HepG2 (cell line): Measurements from ENCODE around the gene TMEM134. TPM values are rescaled to one million over a fixed set of nuclear protein-coding genes. Genes with fewer than 3 reads are reported as not detected.

Experiments
- ARID2 ChIP-seq: sonication (generic); formaldehyde crosslinking; IDR thresholded peaks from 2 replicates; pipeline ENCODE4 v1.8.1; 2022; ENCODE audit warnings: mild to moderate bottlenecking, missing genetic modification reagents, borderline replicate concordance
- ARNT2 ChIP-seq: sonication (generic); formaldehyde crosslinking; IDR thresholded peaks from 2 replicates; pipeline ENCODE4 v1.8.0; 2022; ENCODE audit warnings: mild to moderate bottlenecking, low read depth, missing genetic modification reagents, moderate library complexity
- FOXK1 ChIP-seq: sonication (generic); formaldehyde crosslinking; IDR thresholded peaks from 2 replicates; pipeline ENCODE4 v1.4.0; 2020; ENCODE audit warnings: low read depth, missing genetic modification reagents, borderline replicate concordance
- GABPB1 ChIP-seq: IDR thresholded peaks from 2 replicates; pipeline ENCODE4 v1.6.1; 2016; ENCODE audit warnings: mild to moderate bottlenecking, missing genetic modification reagents, moderate library complexity, missing compliant biosample characterization
- HOXA5 ChIP-seq: sonication (generic); formaldehyde crosslinking; IDR thresholded peaks from 2 replicates; pipeline ENCODE4 v1.4.0; 2020; ENCODE audit warnings: missing genetic modification reagents
- MEIS2 ChIP-seq: sonication (generic); formaldehyde crosslinking; IDR thresholded peaks from 2 replicates; pipeline ENCODE4 v1.9.0; 2021; ENCODE audit warnings: mild to moderate bottlenecking, missing genetic modification reagents
- MIXL1 ChIP-seq: IDR thresholded peaks from 2 replicates; pipeline ENCODE4 v1.6.1; 2016
- MYNN ChIP-seq: sonication (generic); formaldehyde crosslinking; IDR thresholded peaks from 2 replicates; pipeline ENCODE4 v1.4.0; 2020; ENCODE audit warnings: mild to moderate bottlenecking, low read depth, missing genetic modification reagents
- TAF1 ChIP-seq: sonication (generic); formaldehyde crosslinking; IDR thresholded peaks from 2 replicates; pipeline ENCODE4 v1.4.0; 2020; ENCODE audit warnings: missing genetic modification reagents
- TARDBP ChIP-seq: sonication (generic); formaldehyde crosslinking; IDR thresholded peaks from 2 replicates; pipeline ENCODE4 v1.8.0; 2022; ENCODE audit warnings: mild to moderate bottlenecking, missing genetic modification reagents
- TEAD3 ChIP-seq: optimal IDR thresholded peaks from 2 replicates; pipeline ENCODE3; 2016; ENCODE audit warnings: borderline replicate concordance
- U2AF2 ChIP-seq: fragments of 200-400 bp; formaldehyde crosslinking; IDR thresholded peaks from 2 replicates; pipeline ENCODE4 v1.6.1; 2017; ENCODE audit warnings: low read depth, mild to moderate bottlenecking, low read length
- ZFP37 ChIP-seq: sonication (generic); formaldehyde crosslinking; IDR thresholded peaks from 2 replicates; pipeline ENCODE4 v1.4.0; 2020; ENCODE audit warnings: missing genetic modification reagents, borderline replicate concordance
- ZFP62 ChIP-seq: sonication (generic); formaldehyde crosslinking; IDR thresholded peaks from 2 replicates; pipeline ENCODE4 v1.4.0; 2020; ENCODE audit warnings: missing genetic modification reagents
- ZFP90 ChIP-seq: sonication (generic); formaldehyde crosslinking; IDR thresholded peaks from 2 replicates; pipeline ENCODE4 v1.8.0; 2022; ENCODE audit warnings: missing genetic modification reagents, mild to moderate bottlenecking, inconsistent platforms, borderline replicate concordance
- ZNF256 ChIP-seq: sonication (generic); formaldehyde crosslinking; conservative IDR thresholded peaks from 2 replicates; pipeline ENCODE4 v1.4.0; 2020; ENCODE audit warnings: missing genetic modification reagents
- ZNF333 ChIP-seq: sonication (generic); formaldehyde crosslinking; IDR thresholded peaks from 2 replicates; pipeline ENCODE4 v1.4.0; 2020; ENCODE audit warnings: mild to moderate bottlenecking, missing genetic modification reagents, borderline replicate concordance
- polyA plus RNA-seq, 8 experiments: library from polyadenylated mRNA; depleted of rRNA in 3 of 8; stranded (reverse) in 7 of 8; unstranded in 1 of 8; fragments of >200 nt; fragmentation: Illumina TruSeq in 4 of 8; extraction: Trizol in 4 of 8; gene quantifications; 2 replicates each; pipeline versions ENCODE4 v1.2.1 to v1.2.3, GENCODE V29; 2011 to 2016; ENCODE audit warnings: low read depth in 4 of 8, missing spikeins in 1 of 8, mixed read lengths in 1 of 8; ENCODE audit not compliant: insufficient read depth in 1 of 8
- total RNA-seq, 5 experiments: library from RNA; depleted of rRNA; stranded (reverse); fragments of >200 nt; fragmentation: Illumina TruSeq; extraction: Trizol; gene quantifications; 2 replicates each; pipeline ENCODE4 v1.2.3, GENCODE V29; 2016; ENCODE audit warnings: low read depth in 1 of 5
- TF ChIP-seq, protein P1 (sequence below): sonication (generic); formaldehyde crosslinking; IDR thresholded peaks from 2 replicates; pipeline ENCODE4 v1.9.0; 2021; ENCODE audit warnings: missing genetic modification reagents, borderline replicate concordance
- TF ChIP-seq, protein P2 (sequence below): sonication (generic); formaldehyde crosslinking; conservative IDR thresholded peaks from 2 replicates; pipeline ENCODE4 v1.4.0; 2020; ENCODE audit warnings: missing genetic modification reagents
- TF ChIP-seq, protein P3 (sequence below), 2 experiments: sonication (generic) in 1 of 2; formaldehyde crosslinking in 1 of 2; IDR thresholded peaks; 2 replicates each; pipeline versions ENCODE4 v1.4.0 to v1.6.1; 2016 to 2020; ENCODE audit warnings: borderline replicate concordance in 1 of 2, low read depth in 1 of 2, mild to moderate bottlenecking in 1 of 2, missing genetic modification reagents in 1 of 2
- TF ChIP-seq, protein P4 (sequence below): IDR thresholded peaks from 2 replicates; pipeline ENCODE4 v1.6.1; 2016; ENCODE audit warnings: mild to moderate bottlenecking, missing biosample characterization, missing genetic modification reagents

The TMEM134 gene
- total and polyA plus RNA-seq, 2 of the 13 experiments (the other 11 are each of a cell fraction or from before 2014, with no cell fraction given), result 6.9 to 26.9 TPM

DNA sequence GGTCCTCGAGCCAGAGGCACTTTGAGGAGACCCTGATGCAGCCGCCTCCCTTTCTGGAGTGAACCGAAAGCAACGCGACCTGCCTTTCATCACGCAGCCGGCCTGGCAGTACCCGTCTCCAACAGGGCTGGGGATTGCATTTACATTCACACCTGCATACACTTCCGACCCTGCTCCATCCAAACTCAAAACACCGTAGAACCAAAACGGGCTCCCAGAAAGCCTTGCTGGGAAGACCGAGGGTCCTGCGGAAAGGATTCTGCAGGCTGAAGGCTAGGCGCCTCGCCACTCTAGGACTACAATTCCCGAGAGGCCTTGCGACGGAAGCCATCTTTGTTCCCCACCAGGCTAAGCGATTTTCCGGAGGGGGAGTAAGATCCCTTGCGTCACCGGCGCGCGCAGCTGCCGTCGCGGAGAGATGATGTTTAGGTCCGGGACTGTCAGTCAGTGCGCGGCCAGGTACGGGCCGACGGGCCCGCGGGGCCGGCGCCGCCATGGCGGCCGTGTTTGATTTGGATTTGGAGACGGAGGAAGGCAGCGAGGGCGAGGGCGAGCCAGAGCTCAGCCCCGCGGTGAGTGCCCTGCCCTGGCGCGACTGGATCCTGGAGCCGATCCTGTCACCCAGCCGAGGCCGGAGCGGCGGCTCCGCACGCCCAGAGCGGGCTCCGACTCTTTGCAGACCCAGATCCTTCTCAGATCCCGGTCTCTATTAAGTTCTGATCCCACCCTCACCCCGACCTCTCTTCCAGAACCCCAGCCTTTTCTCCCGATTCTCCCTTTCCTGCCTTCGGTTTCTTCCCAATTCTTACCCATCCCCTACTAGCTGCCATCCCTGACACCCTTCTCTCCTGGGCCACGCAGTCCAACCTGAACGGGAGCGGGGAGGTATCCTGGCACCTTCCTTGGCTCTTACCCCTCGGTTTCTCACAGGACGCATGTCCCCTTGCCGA is 40.7 kb downstream of the TMEM134 start, which contains the start of gene RPS6KB2 (continued):
- TF ChIP-seq, protein P1, sequence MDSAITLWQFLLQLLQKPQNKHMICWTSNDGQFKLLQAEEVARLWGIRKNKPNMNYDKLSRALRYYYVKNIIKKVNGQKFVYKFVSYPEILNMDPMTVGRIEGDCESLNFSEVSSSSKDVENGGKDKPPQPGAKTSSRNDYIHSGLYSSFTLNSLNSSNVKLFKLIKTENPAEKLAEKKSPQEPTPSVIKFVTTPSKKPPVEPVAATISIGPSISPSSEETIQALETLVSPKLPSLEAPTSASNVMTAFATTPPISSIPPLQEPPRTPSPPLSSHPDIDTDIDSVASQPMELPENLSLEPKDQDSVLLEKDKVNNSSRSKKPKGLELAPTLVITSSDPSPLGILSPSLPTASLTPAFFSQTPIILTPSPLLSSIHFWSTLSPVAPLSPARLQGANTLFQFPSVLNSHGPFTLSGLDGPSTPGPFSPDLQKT (CRISPR knock-in tag), result peak; percentile 89; the same call in 1 of the 2 replicates
- TF ChIP-seq GABPB1 (CRISPR knock-in tag), result peak; percentile 94
- no peak; the same call in 1 of the 2 replicates for TF ChIP-seq ARNT2 (CRISPR knock-in tag)
- TF ChIP-seq, protein P2, sequence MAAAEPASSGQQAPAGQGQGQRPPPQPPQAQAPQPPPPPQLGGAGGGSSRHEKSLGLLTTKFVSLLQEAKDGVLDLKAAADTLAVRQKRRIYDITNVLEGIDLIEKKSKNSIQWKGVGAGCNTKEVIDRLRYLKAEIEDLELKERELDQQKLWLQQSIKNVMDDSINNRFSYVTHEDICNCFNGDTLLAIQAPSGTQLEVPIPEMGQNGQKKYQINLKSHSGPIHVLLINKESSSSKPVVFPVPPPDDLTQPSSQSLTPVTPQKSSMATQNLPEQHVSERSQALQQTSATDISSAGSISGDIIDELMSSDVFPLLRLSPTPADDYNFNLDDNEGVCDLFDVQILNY (CRISPR knock-in tag), result no peak
- TF ChIP-seq ARID2 (CRISPR knock-in tag), result no peak
- TF ChIP-seq TEAD3 (CRISPR knock-in tag), result peak; percentile 68
- TF ChIP-seq U2AF2, result no peak
- peak; percentile 79; the same call in 1 of the 2 replicates for TF ChIP-seq ZNF256 (CRISPR knock-in tag)
- no peak for TF ChIP-seq ZFP90 (CRISPR knock-in tag)
- TF ChIP-seq ZFP62 (CRISPR knock-in tag), result peak; percentile 50; the same call in 1 of the 2 replicates
- TF ChIP-seq MEIS2 (CRISPR knock-in tag), result peak; percentile 94
- no peak for TF ChIP-seq ZNF333
- peak; percentile 87 for TF ChIP-seq HOXA5
- TF ChIP-seq TAF1 (CRISPR knock-in tag), result peak; percentile 64; the same call in 1 of the 2 replicates
- TF ChIP-seq, protein P3, sequence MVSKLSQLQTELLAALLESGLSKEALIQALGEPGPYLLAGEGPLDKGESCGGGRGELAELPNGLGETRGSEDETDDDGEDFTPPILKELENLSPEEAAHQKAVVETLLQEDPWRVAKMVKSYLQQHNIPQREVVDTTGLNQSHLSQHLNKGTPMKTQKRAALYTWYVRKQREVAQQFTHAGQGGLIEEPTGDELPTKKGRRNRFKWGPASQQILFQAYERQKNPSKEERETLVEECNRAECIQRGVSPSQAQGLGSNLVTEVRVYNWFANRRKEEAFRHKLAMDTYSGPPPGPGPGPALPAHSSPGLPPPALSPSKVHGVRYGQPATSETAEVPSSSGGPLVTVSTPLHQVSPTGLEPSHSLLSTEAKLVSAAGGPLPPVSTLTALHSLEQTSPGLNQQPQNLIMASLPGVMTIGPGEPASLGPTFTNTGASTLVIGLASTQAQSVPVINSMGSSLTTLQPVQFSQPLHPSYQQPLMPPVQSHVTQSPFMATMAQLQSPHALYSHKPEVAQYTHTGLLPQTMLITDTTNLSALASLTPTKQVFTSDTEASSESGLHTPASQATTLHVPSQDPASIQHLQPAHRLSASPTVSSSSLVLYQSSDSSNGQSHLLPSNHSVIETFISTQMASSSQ (IDR thresholded peaks at IDR 0.05; ENCODE audit: low read depth), result 0 out of 2 replicates have a peak, but pooled peaks have one; percentile 14
- TF ChIP-seq, protein P3 (CRISPR knock-in tag; IDR thresholded peaks at IDR 0.05; ENCODE audit: borderline replicate concordance), result peak; percentile 70; the same call in 1 of the 2 replicates
- TF ChIP-seq MIXL1 (CRISPR knock-in tag), result 0 out of 2 replicates have a peak, but pooled peaks have one; percentile 58
- peak; percentile 95 for TF ChIP-seq FOXK1 (CRISPR knock-in tag)
- TF ChIP-seq, protein P4, sequence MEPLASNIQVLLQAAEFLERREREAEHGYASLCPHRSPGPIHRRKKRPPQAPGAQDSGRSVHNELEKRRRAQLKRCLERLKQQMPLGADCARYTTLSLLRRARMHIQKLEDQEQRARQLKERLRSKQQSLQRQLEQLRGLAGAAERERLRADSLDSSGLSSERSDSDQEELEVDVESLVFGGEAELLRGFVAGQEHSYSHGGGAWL, result peak; percentile 37; the same call in 1 of the 2 replicates
- TF ChIP-seq TARDBP (CRISPR knock-in tag), result peak; percentile 60
- TF ChIP-seq ZFP37, result 0 out of 2 replicates have a peak, but pooled peaks have one; percentile 85
- no peak for TF ChIP-seq MYNN (CRISPR knock-in tag)
